ENCODE results near the gene GFY.
A peak's percentile ranks its signal among the peaks of the same experiment; 100 is the strongest.

GFY gene

DNA sequence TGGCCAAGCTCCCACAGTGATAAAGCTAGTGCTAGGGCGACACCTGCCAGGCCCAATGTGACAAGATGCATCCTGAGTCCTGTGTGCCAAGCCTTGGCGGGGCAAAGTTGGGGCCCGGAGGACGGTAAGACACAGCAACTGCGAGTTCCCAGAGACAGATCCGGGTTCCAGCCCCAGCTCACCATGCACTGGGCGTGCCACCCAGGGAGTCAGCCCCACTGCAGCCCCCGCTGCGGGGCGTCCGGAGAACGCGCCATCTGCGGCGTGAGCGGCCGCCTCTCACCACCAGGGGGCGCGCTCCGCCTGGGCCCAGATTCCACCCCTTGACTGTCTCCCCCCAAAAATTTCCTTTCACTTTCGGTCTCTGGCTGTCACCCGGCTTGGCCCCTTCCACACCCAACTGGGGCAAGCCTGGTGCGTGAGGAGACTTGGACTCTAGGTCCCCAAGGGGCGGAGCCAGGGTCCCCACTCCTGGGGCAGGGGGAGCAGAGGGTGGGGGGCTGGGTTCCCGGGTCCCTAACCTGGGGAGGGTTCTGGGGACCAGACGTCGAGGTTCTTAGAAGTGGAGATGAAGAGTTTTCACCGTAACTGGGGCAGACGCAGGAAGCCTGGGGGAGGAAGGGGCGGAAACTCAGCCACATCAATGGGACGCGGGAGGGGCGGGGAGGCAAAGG lies 48.8 kb downstream of the GFY start, which contains the start of gene FLT3LG:
TSS of gene FLT3LG (plus strand) at position 348 of the 674 bp plus-strand sequence. CDS start 425 bp downstream, outside the sequence.
- peak; percentile 24 to 60 for DNase-seq

GRCh38 chr19:49474542-49474924 lies 49.3 kb downstream of the GFY start:
- DNase-seq: no peak

DNA sequence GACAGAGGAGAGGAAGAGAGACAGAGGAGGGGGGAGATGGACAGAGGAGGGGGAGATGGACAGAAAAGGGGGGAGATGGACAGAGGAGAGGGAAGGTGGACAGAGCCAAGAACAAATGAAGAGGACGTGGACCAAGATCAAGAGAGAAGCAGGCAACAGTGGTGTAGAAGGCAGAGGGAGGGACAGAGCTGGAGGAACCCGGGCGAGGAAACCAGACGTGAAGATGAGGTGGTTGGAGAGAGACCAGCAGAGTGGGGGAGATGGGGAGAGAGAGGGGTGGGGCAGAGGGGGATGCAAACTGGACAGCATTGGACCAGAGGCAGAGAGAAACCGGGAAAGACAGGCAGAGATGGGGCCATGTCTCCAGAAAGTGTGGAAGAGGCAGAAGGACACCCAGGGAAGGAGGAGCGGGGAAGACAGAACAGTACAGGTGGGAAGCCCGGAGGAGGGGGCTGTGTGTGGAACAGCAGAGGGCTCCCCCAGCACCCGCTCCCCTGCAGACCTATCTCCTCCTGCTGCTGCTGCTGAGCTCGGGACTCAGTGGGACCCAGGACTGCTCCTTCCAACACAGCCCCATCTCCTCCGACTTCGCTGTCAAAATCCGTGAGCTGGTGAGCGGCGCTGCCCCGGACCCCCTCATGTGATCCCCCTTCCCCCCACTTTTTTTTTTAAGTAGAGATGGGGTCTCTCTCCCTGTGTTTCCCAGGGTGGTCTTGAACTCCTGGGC lies 50.2 kb downstream of the GFY start:
- DNase-seq: no peak

- peak; percentile 25 to 87 for DNase-seq
Observed at GRCh38 chr19:49475995-49476880, 51.0 kb downstream of the GFY start.
